Lung (tissue), 11 donors: Measurements from ENCODE around the gene TARP.

ENCODE experiments used
- ATAC-seq: fragments of 200-7000 bp; cut with Tn5 transposase; one replicate; pipeline ENCODE4 v1.9.1; 2020; ENCODE audit warnings: moderate number of reproducible peaks; ENCODE audit not compliant: insufficient read depth, low FRiP score
- DNase-seq, 3 donors: peaks; one replicate each; pipeline ENCODE4 v3.0.0-alpha.2; 2013 to 2017
- H3K27ac ChIP-seq, 2 donors: one replicate each; pipeline ENCODE4 v1.5.1; 2013; ENCODE audit warnings: mild to moderate bottlenecking in 2 of 2, moderate library complexity in 2 of 2, control low read depth in 1 of 2, inconsistent platforms in 1 of 2, low read depth in 1 of 2, low read length in 1 of 2
- H3K27me3 ChIP-seq, 3 donors: one replicate each; pipeline ENCODE4 v1.5.1; 2013; ENCODE audit warnings: low read length in 2 of 3; ENCODE audit not compliant: control insufficient read depth in 3 of 3, insufficient read depth in 3 of 3
- H3K36me3 ChIP-seq, 4 donors: one replicate each; pipeline ENCODE4 v1.5.1; 2013; ENCODE audit warnings: low read length in 4 of 4, mild to moderate bottlenecking in 1 of 4, moderate library complexity in 1 of 4; ENCODE audit not compliant: control insufficient read depth in 4 of 4, insufficient read depth in 4 of 4
- H3K4me1 ChIP-seq, 5 donors: one replicate each; pipeline ENCODE4 v1.5.1; 2013; ENCODE audit warnings: low read length in 5 of 5, mild to moderate bottlenecking in 2 of 5, moderate library complexity in 1 of 5; ENCODE audit not compliant: control insufficient read depth in 5 of 5, insufficient read depth in 5 of 5
- H3K4me3 ChIP-seq: one replicate; pipeline ENCODE4 v1.5.1; 2013; ENCODE audit warnings: mild to moderate bottlenecking, control low read depth, moderate library complexity
- H3K9ac ChIP-seq, 2 donors: one replicate each; pipeline ENCODE4 v1.5.1; 2013; ENCODE audit warnings: low read length in 2 of 2, control low read depth in 1 of 2; ENCODE audit not compliant: insufficient read depth in 1 of 2
- H3K9me3 ChIP-seq, 4 donors: one replicate each; pipeline ENCODE4 v1.5.1; 2013; ENCODE audit warnings: low read length in 3 of 4, mild to moderate bottlenecking in 1 of 4, moderate library complexity in 1 of 4; ENCODE audit not compliant: control insufficient read depth in 4 of 4, insufficient read depth in 3 of 4
- WGBS, 2 donors: extraction: QIAGEN DNeasy Blood & Tissue Kit; methylation state at CpG; one replicate each; pipeline ENCODE4 v1.1.7; 2013; 5-methylcytosine and 5-hydroxymethylcytosine counted together
- TF ChIP-seq, protein P1 (sequence below): IDR thresholded peaks from 2 replicates; pipeline ENCODE4 v1.5.1; 2012; ENCODE audit warnings: mild to moderate bottlenecking; ENCODE audit errors: control extremely low read depth, extremely low read depth
- donor health status: control.
- donor health status: control.
- donor health status: Bipolar disorder and iron deficiency.
- donor health status: healthy.
- donor health status: DM: yes; HTN: yes; CAD: no.

The TARP gene

DNA sequence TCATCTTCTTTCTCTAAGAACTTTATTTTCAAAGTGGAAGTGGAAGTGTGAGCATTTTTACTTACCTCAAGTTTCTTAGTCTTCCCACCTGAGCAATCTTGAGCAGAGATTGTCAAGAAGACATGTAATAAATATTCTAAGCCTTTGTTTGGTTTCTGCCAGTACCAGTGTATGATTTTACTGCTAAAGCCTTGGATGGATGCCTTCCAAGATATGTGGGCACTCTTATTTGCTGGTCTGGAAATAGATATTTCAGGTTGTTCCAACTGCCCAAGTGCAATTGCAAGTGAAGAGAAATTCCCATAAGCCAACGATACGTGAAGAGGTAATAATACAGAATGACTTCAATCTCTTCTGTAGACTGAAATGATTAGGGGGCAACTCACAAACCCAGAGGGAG, 18.2 kb upstream of the TARP start:
- TF ChIP-seq, protein P1, sequence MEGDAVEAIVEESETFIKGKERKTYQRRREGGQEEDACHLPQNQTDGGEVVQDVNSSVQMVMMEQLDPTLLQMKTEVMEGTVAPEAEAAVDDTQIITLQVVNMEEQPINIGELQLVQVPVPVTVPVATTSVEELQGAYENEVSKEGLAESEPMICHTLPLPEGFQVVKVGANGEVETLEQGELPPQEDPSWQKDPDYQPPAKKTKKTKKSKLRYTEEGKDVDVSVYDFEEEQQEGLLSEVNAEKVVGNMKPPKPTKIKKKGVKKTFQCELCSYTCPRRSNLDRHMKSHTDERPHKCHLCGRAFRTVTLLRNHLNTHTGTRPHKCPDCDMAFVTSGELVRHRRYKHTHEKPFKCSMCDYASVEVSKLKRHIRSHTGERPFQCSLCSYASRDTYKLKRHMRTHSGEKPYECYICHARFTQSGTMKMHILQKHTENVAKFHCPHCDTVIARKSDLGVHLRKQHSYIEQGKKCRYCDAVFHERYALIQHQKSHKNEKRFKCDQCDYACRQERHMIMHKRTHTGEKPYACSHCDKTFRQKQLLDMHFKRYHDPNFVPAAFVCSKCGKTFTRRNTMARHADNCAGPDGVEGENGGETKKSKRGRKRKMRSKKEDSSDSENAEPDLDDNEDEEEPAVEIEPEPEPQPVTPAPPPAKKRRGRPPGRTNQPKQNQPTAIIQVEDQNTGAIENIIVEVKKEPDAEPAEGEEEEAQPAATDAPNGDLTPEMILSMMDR = no peak
- no peaks in the 10 kb centered on the region for H3K36me3 ChIP-seq
- H3K9ac ChIP-seq = no peak overlapping the region
- ATAC-seq (no peak), DNase-seq (no peak)
- WGBS, 2 donors = 86 to 97% methylated on average over 2 of the region's 2 CpGs
- H3K4me1 ChIP-seq = no peaks in the 10 kb centered on the region
- H3K27ac ChIP-seq = no peak overlapping the region
- H3K4me3 ChIP-seq = no peak overlapping the region
- no peaks in the 10 kb centered on the region for H3K9me3 ChIP-seq
- H3K27me3 ChIP-seq = no peaks in the 10 kb centered on the region

DNA sequence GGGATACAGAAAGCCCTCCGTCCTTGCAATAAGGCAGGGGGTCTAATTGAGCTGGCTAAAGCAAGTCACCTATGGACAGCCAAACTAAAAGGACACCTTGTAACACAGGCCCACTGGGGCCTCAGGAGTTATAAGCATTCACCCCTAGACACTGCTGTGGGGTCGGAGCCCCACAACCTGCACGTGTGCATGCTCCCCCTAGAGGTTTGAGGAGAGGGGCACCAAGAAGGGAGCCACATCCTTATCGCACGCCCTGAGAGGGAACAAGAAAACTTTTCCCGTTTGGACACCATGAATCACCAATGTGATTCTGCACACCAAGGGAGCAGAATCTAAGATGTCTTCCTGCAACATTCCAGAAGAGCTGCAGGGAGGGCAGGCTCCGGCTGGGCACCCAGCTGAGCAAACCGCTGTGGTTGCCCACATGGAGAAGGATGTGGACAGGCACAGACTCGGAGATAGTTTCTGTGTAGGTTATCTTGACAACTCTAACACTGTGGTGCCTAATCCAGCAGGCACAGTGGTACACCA, 17.7 kb upstream of the TARP start:
- Histone ChIP-seq H3K9me3 (no peaks in the 10 kb centered on the region), H3K4me3 (no peak overlapping the region), H3K9ac (no peak overlapping the region), H3K4me1 (no peaks in the 10 kb centered on the region), H3K36me3 (no peaks in the 10 kb centered on the region), H3K27me3 (no peaks in the 10 kb centered on the region), H3K27ac (no peak overlapping the region)
- DNase-seq = no peak
- TF ChIP-seq, protein P1 = no peak
- WGBS, 2 donors = 69 to 85% methylated on average over 9 of the region's 9 CpGs
- no peak for ATAC-seq

DNA sequence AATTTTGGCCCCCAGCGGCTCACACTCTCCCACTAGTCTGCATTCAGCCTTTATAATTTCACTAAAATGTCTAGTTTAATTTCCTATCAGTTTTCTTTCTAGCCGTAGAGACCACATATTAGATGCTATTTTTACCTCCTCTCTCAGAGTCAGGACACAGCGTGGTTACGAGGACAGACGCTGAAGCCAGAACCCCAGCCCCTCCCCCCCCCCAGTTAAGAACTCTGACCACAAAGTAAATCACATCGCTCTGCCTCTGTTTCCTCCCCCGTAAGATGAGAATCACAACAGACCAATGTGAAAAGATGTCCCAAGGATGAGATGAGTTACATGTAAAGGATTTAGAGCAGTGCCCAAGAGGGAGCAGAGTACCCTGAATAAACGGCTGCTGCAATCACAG, 11.1 kb upstream of the TARP start:
- TF ChIP-seq, protein P1 = no peak
- DNase-seq (no peak), ATAC-seq (no peak)
- Histone ChIP-seq H3K9me3 (no peaks in the 10 kb centered on the region), H3K9ac (no peak overlapping the region), H3K27ac (no peak overlapping the region), H3K4me1 (peaks cover 0 to 5% (median 0%) of the 10 kb centered on the region in 5 donors), H3K27me3 (no peaks in the 10 kb centered on the region), H3K36me3 (no peaks in the 10 kb centered on the region), H3K4me3 (no peak overlapping the region)
- WGBS, 2 donors = 38 to 59% methylated on average over 8 of the region's 8 CpGs

GRCh38 chr7:38283809-38284208, 10.4 kb upstream of the TARP start:
- H3K27me3 ChIP-seq = no peaks in the 10 kb centered on the region
- DNase-seq (no peak), ATAC-seq (no peak)
- H3K9me3 ChIP-seq = no peaks in the 10 kb centered on the region
- H3K9ac ChIP-seq = no peak overlapping the region
- TF ChIP-seq, protein P1 = no peak
- whole genome bisulfite sequencing, 2 donors = 78 to 79% methylated on average over 1 of the region's 1 CpG
- no peaks in the 10 kb centered on the region for H3K36me3 ChIP-seq
- H3K4me1 ChIP-seq = peaks cover 0 to 5% (median 0%) of the 10 kb centered on the region in 5 donors
- no peak overlapping the region for H3K27ac ChIP-seq
- H3K4me3 ChIP-seq = no peak overlapping the region
